ENCODE results near the gene IPO13.

IPO13 gene

GRCh38 chr1:43933386-43934100 lies 13.2 kb upstream of the IPO13 start, which contains the start of gene ARTN:
TSS of gene ARTN (plus strand) at chr1:43933801. CDS start at chr1:43935657, 1,856 bp downstream.
- H3K27me3 ChIP-seq (ENCODE audit: low read length), result no peaks in the 10 kb centered on the region
- H4K20me1 ChIP-seq (ENCODE audit: low read depth, low read length), result no peaks in the 10 kb centered on the region

GRCh38 chr1:43934101-43934985 lies 12.4 kb upstream of the IPO13 start:
- H3K27ac ChIP-seq (ENCODE audit: low read depth, low read length), result no peak overlapping the region
- no peak overlapping the region for H3K4me3 ChIP-seq (ENCODE audit: insufficient read depth, low read length, poor library complexity, severe bottlenecking)

More at GRCh38 chr1:43933386-43934100, 13.2 kb upstream of the IPO13 start, which contains the start of gene ARTN:
- Histone ChIP-seq H3K9me2 (replicated peaks; ENCODE audit: insufficient read depth, low read length) (no peaks in the 10 kb centered on the region), H3F3A (ENCODE audit: insufficient read depth) (no peaks in the 10 kb centered on the region), H2AFZ (ENCODE audit: low read depth, low read length, severe bottlenecking) (peak within 1 kb of the TSS; percentile 46), H3K79me2 (ENCODE audit: insufficient read depth, low read length) (no peaks in the 10 kb centered on the region), H3K4me2 (ENCODE audit: low read depth, low read length, poor library complexity, severe bottlenecking) (no peak within 1 kb of the TSS), H3K9ac (ENCODE audit: low read length) (no peak within 1 kb of the TSS), H3K9me3 (ENCODE audit: insufficient read depth, low read length) (no peaks in the 10 kb centered on the region), H3K27ac (ENCODE audit: low read depth, low read length) (no peak within 1 kb of the TSS), H3K4me3 (ENCODE audit: insufficient read depth, low read length, poor library complexity, severe bottlenecking) (no peak within 1 kb of the TSS), H3K36me3 (ENCODE audit: low read length) (no peaks in the 10 kb centered on the region)
- TF ChIP-seq EZH2phosphoT487 (conservative IDR thresholded peaks at IDR 0.05; ENCODE audit: low read length) (no peak), CTCF (IDR thresholded peaks at IDR 0.05; ENCODE audit: insufficient read depth, low read length, poor library complexity, severe bottlenecking) (no peak)

GRCh38 chr1:43934986-43935324 lies 11.8 kb upstream of the IPO13 start:
- no peaks in the 10 kb centered on the region for H3K9me2 ChIP-seq (replicated peaks; ENCODE audit: insufficient read depth, low read length)
- no peak overlapping the region for H2AFZ ChIP-seq (ENCODE audit: low read depth, low read length, severe bottlenecking)
- TF ChIP-seq CTCF (IDR thresholded peaks at IDR 0.05; ENCODE audit: insufficient read depth, low read length, poor library complexity, severe bottlenecking) (no peak), EZH2phosphoT487 (conservative IDR thresholded peaks at IDR 0.05; ENCODE audit: low read length) (no peak)
- H3K4me2 ChIP-seq (ENCODE audit: low read depth, low read length, poor library complexity, severe bottlenecking), result no peak overlapping the region
- no peak overlapping the region for H3K27ac ChIP-seq (ENCODE audit: low read depth, low read length)
- no peaks in the 10 kb centered on the region for H4K20me1 ChIP-seq (ENCODE audit: low read depth, low read length)
- H3F3A ChIP-seq (ENCODE audit: insufficient read depth), result no peaks in the 10 kb centered on the region
- no peaks in the 10 kb centered on the region for H3K36me3 ChIP-seq (ENCODE audit: low read length)
- no peaks in the 10 kb centered on the region for H3K27me3 ChIP-seq (ENCODE audit: low read length)
- H3K9ac ChIP-seq (ENCODE audit: low read length), result no peak overlapping the region
- no peak overlapping the region for H3K4me3 ChIP-seq (ENCODE audit: insufficient read depth, low read length, poor library complexity, severe bottlenecking)
- H3K79me2 ChIP-seq (ENCODE audit: insufficient read depth, low read length), result no peaks in the 10 kb centered on the region
- H3K9me3 ChIP-seq (ENCODE audit: insufficient read depth, low read length), result no peaks in the 10 kb centered on the region

More at GRCh38 chr1:43934101-43934985, 12.4 kb upstream of the IPO13 start:
- H3K79me2 ChIP-seq (ENCODE audit: insufficient read depth, low read length), result no peaks in the 10 kb centered on the region
- no peaks in the 10 kb centered on the region for H3K9me2 ChIP-seq (replicated peaks; ENCODE audit: insufficient read depth, low read length)
- no peaks in the 10 kb centered on the region for H3K9me3 ChIP-seq (ENCODE audit: insufficient read depth, low read length)
- TF ChIP-seq CTCF (IDR thresholded peaks at IDR 0.05; ENCODE audit: insufficient read depth, low read length, poor library complexity, severe bottlenecking), result peak; percentile 66
- TF ChIP-seq EZH2phosphoT487 (conservative IDR thresholded peaks at IDR 0.05; ENCODE audit: low read length), result no peak
- H3K4me2 ChIP-seq (ENCODE audit: low read depth, low read length, poor library complexity, severe bottlenecking), result no peak overlapping the region
- no peaks in the 10 kb centered on the region for H3K27me3 ChIP-seq (ENCODE audit: low read length)
- no peak overlapping the region for H3K9ac ChIP-seq (ENCODE audit: low read length)
- peak overlapping the region; percentile 46 for H2AFZ ChIP-seq (ENCODE audit: low read depth, low read length, severe bottlenecking)
- H4K20me1 ChIP-seq (ENCODE audit: low read depth, low read length), result no peaks in the 10 kb centered on the region
- H3K36me3 ChIP-seq (ENCODE audit: low read length), result no peaks in the 10 kb centered on the region
- no peaks in the 10 kb centered on the region for H3F3A ChIP-seq (ENCODE audit: insufficient read depth)

Data from SU-DHL-6 (cell line).